Erythroblast (primary cell): ENCODE measurements around the gene ANKRD34C.

Experiments
- GATA1 ChIP-seq: IDR thresholded peaks from 2 replicates; pipeline ENCODE4 v1.6.1; 2011; ENCODE audit warnings: low read depth, mild to moderate bottlenecking, control low read depth, low read length, moderate library complexity
- POLR2A ChIP-seq: IDR thresholded peaks from 2 replicates; pipeline ENCODE4 v1.6.1; 2011; ENCODE audit warnings: mild to moderate bottlenecking, low read length

GRCh38 chr15:79248183-79248582, 34.3 kb upstream of the ANKRD34C start:
- TF ChIP-seq POLR2A (no peak), GATA1 (no peak)
